ENCODE results near the gene BLCAP. TPM values are rescaled to one million over a fixed set of nuclear protein-coding genes. Genes with fewer than 3 reads are reported as not detected.

The BLCAP gene
- total RNA-seq, 6 experiments from 2014 or later = 32.7 to 75.5 (median 47.8) TPM

- Histone ChIP-seq H3K9me3 (no peaks in the 10 kb centered on the region), H3K4me1 (peaks cover 0 to 36% (median 14%) of the 10 kb centered on the region in 4 donors), H3K27ac (no peak overlapping the region), H3K36me3 (no peaks in the 10 kb centered on the region), H3K4me3 (peak overlapping the region in 2 of 3 donors; percentile 100), H3K27me3 (no peaks in the 10 kb centered on the region)
- DNase-seq = peak in 1 of 3 donors; percentile 27
- intact Hi-C loops (cut with DNase I) = loop anchor here (5.0 to 10.0 kb wide), 2 partner anchors 130 to 133 kb away; no protein-coding TSS in a partner anchor
- 40% methylated on average over 3 of the region's 6 CpGs for WGBS (ENCODE audit: insufficient coverage, low coverage, low lambda C conversion rate, missing lambda C conversion rate)
- TF ChIP-seq, protein P1, sequence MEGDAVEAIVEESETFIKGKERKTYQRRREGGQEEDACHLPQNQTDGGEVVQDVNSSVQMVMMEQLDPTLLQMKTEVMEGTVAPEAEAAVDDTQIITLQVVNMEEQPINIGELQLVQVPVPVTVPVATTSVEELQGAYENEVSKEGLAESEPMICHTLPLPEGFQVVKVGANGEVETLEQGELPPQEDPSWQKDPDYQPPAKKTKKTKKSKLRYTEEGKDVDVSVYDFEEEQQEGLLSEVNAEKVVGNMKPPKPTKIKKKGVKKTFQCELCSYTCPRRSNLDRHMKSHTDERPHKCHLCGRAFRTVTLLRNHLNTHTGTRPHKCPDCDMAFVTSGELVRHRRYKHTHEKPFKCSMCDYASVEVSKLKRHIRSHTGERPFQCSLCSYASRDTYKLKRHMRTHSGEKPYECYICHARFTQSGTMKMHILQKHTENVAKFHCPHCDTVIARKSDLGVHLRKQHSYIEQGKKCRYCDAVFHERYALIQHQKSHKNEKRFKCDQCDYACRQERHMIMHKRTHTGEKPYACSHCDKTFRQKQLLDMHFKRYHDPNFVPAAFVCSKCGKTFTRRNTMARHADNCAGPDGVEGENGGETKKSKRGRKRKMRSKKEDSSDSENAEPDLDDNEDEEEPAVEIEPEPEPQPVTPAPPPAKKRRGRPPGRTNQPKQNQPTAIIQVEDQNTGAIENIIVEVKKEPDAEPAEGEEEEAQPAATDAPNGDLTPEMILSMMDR (IDR thresholded peaks at IDR 0.05) = no peak
- no peak for TF ChIP-seq POLR2A (IDR thresholded peaks at IDR 0.05)
- ATAC-seq = no peak
These were observed 2.6 kb downstream of the BLCAP start for GRCh38 chr20:37524859-37525708.

GRCh38 chr20:37523911-37524700, 3.6 kb downstream of the BLCAP start:
- H3K4me3 ChIP-seq = no peak overlapping the region
- H3K4me1 ChIP-seq = peaks cover 0 to 46% (median 19%) of the 10 kb centered on the region in 4 donors
- TF ChIP-seq, protein P1 (IDR thresholded peaks at IDR 0.05) = no peak
- TF ChIP-seq POLR2A (IDR thresholded peaks at IDR 0.05) = no peak
- H3K27ac ChIP-seq = no peak overlapping the region
- no peak for ATAC-seq
- WGBS (ENCODE audit: insufficient coverage, low coverage, low lambda C conversion rate, missing lambda C conversion rate) = 81% methylated on average over 7 of the region's 10 CpGs
- no peaks in the 10 kb centered on the region for H3K9me3 ChIP-seq
- DNase-seq = peak in 1 of 3 donors; percentile 25
- intact Hi-C loops (cut with DNase I) = loop anchor here in 1 of 2 donors (10.0 kb wide), 1 partner anchor 129 kb away; no protein-coding TSS in a partner anchor
- no peaks in the 10 kb centered on the region for H3K36me3 ChIP-seq
- no peaks in the 10 kb centered on the region for H3K27me3 ChIP-seq

DNA sequence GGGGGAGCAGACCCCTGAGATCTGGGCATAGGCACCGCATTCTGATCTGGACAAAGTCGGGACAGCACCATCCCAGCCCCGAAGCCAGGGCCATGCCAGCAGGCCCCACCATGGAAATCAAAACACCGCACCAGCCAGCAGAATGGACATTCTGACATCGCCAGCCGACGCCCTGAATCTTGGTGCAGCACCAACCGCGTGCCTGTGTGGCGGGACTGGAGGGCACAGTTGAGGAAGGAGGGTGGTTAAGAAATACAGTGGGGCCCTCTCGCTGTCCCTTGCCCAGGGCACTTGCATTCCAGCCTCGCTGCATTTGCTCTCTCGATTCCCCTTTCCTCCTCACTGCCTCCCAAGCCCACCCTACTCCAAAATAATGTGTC, 4.7 kb downstream of the BLCAP start:
- intact Hi-C loops (cut with DNase I) = loop anchor here in 1 of 2 donors (10.0 kb wide), 1 partner anchor 128 kb away; no protein-coding TSS in a partner anchor
- Histone ChIP-seq H3K36me3 (peaks cover 0 to 8% (median 4%) of the 10 kb centered on the region in 4 donors), H3K27ac (no peak overlapping the region)

More for the DNA sequence above, 4.7 kb downstream of the BLCAP start:
- ATAC-seq = no peak
- no peak for DNase-seq
- Histone ChIP-seq H3K9me3 (no peaks in the 10 kb centered on the region), H3K4me1 (peaks cover 0 to 49% (median 18%) of the 10 kb centered on the region in 4 donors), H3K4me3 (no peak overlapping the region), H3K27me3 (no peaks in the 10 kb centered on the region)
- WGBS (ENCODE audit: insufficient coverage, low coverage, low lambda C conversion rate, missing lambda C conversion rate) = no CpG with 5 or more reads among the region's 13 CpGs
- TF ChIP-seq POLR2A (IDR thresholded peaks at IDR 0.05) = no peak
- TF ChIP-seq, protein P1 (IDR thresholded peaks at IDR 0.05) = no peak

Measured in right lobe of liver (tissue), 6 donors.